HUES48 (cell line): ENCODE results near the gene STK24.
A peak's percentile ranks its signal among the peaks of the same experiment; 100 is the strongest.

Experiments used
- H3K27ac ChIP-seq: one replicate; pipeline ENCODE4 v1.7.0; 2013; ENCODE audit warnings: low read depth, low read length, inconsistent platforms
- H3K27me3 ChIP-seq: 2 replicates; pipeline ENCODE4 v1.6.1; 2013; ENCODE audit warnings: mild to moderate bottlenecking, low read length; ENCODE audit not compliant: control insufficient read depth, insufficient read depth
- H3K36me3 ChIP-seq: 2 replicates; pipeline ENCODE4 v1.6.1; 2013; ENCODE audit warnings: low read length; ENCODE audit not compliant: control insufficient read depth, insufficient read depth
- H3K4me1 ChIP-seq: 2 replicates; pipeline ENCODE4 v1.6.1; 2013; ENCODE audit warnings: mild to moderate bottlenecking, low read length; ENCODE audit not compliant: control insufficient read depth, insufficient read depth
- H3K4me3 ChIP-seq: 2 replicates; pipeline ENCODE4 v1.5.1; 2013; ENCODE audit warnings: mild to moderate bottlenecking, low read depth, low read length
- H3K9ac ChIP-seq: 2 replicates; pipeline ENCODE4 v1.6.1; 2013; ENCODE audit warnings: mild to moderate bottlenecking, low read depth, low read length, moderate library complexity
- H3K9me3 ChIP-seq: 2 replicates; pipeline ENCODE4 v1.6.1; 2013; ENCODE audit warnings: low read length; ENCODE audit not compliant: control insufficient read depth, insufficient read depth

STK24 gene

DNA sequence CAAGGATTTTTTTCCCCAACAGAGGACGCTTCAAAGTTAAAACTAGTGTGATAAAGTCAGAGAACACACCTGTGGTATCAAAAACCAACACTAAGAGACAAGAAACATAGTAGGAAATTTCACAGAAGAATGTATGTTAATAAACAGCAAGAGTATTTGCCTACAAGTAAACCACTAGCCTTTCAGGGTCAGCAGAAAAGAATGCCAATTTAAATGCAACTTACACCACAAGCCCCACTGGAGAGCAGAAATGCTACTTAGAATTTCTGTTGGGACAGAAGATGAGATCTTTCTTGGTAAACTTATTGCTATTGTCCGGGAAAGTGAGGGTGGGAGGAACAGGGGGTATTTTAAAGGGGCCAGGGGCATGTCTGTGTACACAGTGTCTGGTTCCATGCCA lies 68.6 kb downstream of the STK24 start:
- no peaks in the 10 kb centered on the region for H3K27me3 ChIP-seq
- H3K9me3 ChIP-seq = no peaks in the 10 kb centered on the region
- peak overlapping the region; percentile 6 for H3K27ac ChIP-seq
- H3K4me1 ChIP-seq = peaks cover 45% of the 10 kb centered on the region
- H3K4me3 ChIP-seq = no peak overlapping the region
- H3K9ac ChIP-seq = no peak overlapping the region
- peaks cover 14% of the 10 kb centered on the region for H3K36me3 ChIP-seq

DNA sequence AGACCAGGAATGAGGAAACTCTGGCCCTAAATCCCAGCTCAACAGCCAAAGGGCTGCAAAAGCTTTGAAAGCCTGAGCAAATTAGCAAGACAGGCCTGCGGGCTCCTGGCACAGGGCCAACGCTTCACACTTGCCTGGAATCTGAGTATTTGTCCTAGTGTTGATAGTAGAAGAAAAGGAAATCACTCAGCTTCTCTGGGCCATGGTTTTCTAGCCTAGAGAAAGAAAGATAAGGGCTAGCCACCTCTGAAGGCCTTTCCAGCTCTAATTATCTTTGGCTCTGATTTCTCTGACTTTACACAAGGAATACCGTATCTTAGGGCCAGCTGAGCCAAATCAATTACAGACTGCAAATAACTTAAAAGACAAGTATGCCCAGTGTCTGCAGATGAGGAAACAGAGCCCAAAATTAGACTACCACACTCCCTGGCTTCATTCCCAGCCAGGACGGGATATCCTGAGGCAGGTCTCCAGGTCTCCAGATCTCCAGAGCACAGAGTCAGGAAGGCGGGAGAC lies 69.6 kb downstream of the STK24 start:
- Histone ChIP-seq H3K9ac (no peak overlapping the region), H3K4me3 (no peak overlapping the region), H3K4me1 (peaks cover 45% of the 10 kb centered on the region), H3K27ac (peak overlapping the region; percentile 59), H3K27me3 (no peaks in the 10 kb centered on the region), H3K9me3 (no peaks in the 10 kb centered on the region), H3K36me3 (peaks cover 9% of the 10 kb centered on the region)

GRCh38 chr13:98506728-98507230 lies 70.1 kb downstream of the STK24 start:
- peak overlapping the region; percentile 59 for H3K27ac ChIP-seq
- no peak overlapping the region for H3K4me3 ChIP-seq
- H3K9ac ChIP-seq = no peak overlapping the region

DNA sequence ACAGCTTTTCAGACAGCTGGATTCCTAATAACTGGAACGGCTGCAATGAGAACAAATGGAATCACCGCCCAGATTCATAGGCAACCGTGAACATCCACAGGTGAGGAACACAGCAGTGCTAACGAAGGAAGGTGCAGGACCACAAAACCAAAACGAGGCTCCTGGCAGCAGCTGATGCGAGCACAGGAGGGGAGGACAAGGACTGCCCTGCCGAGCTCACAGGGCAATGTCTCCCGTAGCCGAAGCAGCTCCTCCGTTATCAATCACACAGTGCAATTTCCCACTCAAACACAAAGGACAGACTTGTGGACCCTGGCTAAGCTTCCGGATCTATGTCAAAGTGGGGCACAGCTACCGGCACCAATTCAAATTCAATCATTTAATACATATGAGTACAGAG lies 70.6 kb downstream of the STK24 start:
- Histone ChIP-seq H3K27me3 (no peaks in the 10 kb centered on the region), H3K4me3 (no peak overlapping the region), H3K9me3 (no peaks in the 10 kb centered on the region), H3K27ac (no peak overlapping the region), H3K9ac (no peak overlapping the region), H3K4me1 (peaks cover 45% of the 10 kb centered on the region), H3K36me3 (peaks cover 9% of the 10 kb centered on the region)

More at GRCh38 chr13:98506728-98507230, 70.1 kb downstream of the STK24 start:
- Histone ChIP-seq H3K9me3 (no peaks in the 10 kb centered on the region), H3K4me1 (peaks cover 45% of the 10 kb centered on the region), H3K36me3 (peaks cover 9% of the 10 kb centered on the region), H3K27me3 (no peaks in the 10 kb centered on the region)

DNA sequence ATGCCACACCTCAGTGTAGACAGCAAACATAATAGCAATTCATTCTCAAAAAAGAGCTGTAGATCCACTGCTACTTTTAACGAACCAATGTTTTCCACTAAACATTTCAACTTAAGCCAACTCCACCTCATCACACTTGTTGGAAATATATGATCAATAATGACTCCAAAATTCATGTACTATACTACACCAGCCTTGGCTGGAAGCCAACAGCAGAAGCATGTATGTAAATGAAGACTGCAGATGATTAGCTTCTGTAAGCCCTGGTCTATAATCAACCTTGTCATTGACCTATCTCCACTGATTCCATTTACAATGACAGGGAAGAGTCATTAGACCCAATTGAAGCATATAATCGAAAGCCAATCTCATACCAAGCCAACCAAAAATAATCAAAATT lies 71.7 kb downstream of the STK24 start:
- peaks cover 9% of the 10 kb centered on the region for H3K36me3 ChIP-seq
- no peak overlapping the region for H3K27ac ChIP-seq
- no peaks in the 10 kb centered on the region for H3K9me3 ChIP-seq
- H3K4me1 ChIP-seq = peaks cover 45% of the 10 kb centered on the region
- H3K27me3 ChIP-seq = no peaks in the 10 kb centered on the region
- no peak overlapping the region for H3K9ac ChIP-seq
- H3K4me3 ChIP-seq = no peak overlapping the region

DNA sequence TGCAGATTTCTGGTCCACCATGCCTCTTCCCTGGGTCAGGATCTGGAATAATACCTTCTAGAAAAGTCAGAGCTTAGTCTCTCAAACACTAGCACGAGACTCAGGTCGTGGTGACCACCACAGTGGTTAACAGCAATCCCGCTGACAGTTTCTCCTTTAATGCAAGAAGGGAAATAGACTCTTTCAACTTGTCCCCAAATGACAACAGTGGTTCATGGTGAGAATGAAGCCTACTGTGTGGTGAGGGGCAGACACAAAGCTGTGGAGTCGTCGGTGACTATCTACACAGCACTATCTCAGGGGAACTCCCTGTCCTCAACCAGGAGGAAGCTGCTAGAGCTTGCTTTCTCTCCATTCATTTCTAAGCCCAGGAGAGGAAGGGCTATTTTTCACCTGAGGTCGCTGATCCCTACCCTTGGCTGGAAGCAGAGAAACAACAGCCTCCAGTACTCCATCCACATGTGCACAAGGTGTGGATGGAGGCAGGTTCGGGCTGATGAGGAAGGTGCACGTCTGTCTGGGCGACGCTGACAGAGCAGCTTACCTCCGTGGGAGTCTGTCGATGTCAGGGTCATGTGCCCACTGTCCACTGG lies 72.4 kb downstream of the STK24 start:
- no peak overlapping the region for H3K27ac ChIP-seq
- no peaks in the 10 kb centered on the region for H3K9me3 ChIP-seq
- H3K9ac ChIP-seq = no peak overlapping the region
- H3K4me3 ChIP-seq = no peak overlapping the region
- H3K27me3 ChIP-seq = no peaks in the 10 kb centered on the region
- peaks cover 10% of the 10 kb centered on the region for H3K36me3 ChIP-seq
- peaks cover 39% of the 10 kb centered on the region for H3K4me1 ChIP-seq

GRCh38 chr13:98504029-98504351 lies 72.9 kb downstream of the STK24 start:
- Histone ChIP-seq H3K4me3 (no peak overlapping the region), H3K36me3 (peaks cover 13% of the 10 kb centered on the region), H3K9me3 (no peaks in the 10 kb centered on the region), H3K9ac (no peak overlapping the region), H3K27ac (no peak overlapping the region), H3K27me3 (no peaks in the 10 kb centered on the region), H3K4me1 (peaks cover 34% of the 10 kb centered on the region)

DNA sequence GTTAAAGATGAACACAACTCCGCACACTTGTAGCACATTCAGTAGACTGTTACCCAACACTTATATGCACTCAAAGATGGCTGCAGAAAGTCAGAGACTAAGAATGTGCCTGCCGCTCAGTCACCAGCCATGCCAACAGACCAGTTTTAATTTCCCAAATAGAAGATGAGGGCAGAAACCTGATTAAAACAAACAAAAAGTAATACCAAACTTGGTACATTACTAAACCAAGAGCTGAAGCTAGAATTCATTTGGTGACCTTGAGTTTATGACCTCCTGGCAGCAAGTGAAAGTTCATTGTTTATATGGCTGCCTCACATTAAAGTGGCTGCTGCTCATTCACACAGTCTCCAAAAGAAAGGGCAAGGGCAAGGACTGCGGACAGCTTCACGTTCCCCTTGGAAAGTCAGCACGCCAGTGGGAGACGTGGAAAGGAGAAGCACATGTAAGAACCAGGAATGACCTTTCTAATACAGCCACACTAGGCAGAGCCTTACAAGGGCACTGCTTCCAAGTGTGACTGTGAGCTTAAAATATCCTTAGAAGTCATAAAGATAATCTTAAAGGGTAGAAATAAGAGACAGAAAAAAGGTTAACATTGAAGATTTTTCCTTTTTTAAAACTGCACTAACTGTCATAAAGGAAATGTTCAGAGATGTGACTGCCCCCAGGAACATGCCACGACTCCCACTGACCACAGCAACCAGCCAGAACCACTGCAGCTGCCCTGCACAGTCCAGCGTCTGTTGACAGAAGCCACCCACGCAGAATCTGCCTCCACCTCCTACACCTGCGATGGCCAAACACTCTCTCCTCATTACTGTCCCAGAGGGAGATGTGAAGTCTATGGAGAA lies 73.5 kb downstream of the STK24 start:
- Histone ChIP-seq H3K4me1 (peaks cover 28% of the 10 kb centered on the region), H3K36me3 (peaks cover 13% of the 10 kb centered on the region), H3K27me3 (no peaks in the 10 kb centered on the region), H3K4me3 (no peak overlapping the region), H3K9ac (no peak overlapping the region), H3K27ac (no peak overlapping the region), H3K9me3 (no peaks in the 10 kb centered on the region)

GRCh38 chr13:98500963-98501421 lies 75.9 kb downstream of the STK24 start:
- H3K4me3 ChIP-seq = no peak overlapping the region
- peaks cover 13% of the 10 kb centered on the region for H3K36me3 ChIP-seq
- no peak overlapping the region for H3K27ac ChIP-seq
- H3K9ac ChIP-seq = no peak overlapping the region
- H3K4me1 ChIP-seq = peaks cover 20% of the 10 kb centered on the region
- H3K9me3 ChIP-seq = no peaks in the 10 kb centered on the region
- no peaks in the 10 kb centered on the region for H3K27me3 ChIP-seq

DNA sequence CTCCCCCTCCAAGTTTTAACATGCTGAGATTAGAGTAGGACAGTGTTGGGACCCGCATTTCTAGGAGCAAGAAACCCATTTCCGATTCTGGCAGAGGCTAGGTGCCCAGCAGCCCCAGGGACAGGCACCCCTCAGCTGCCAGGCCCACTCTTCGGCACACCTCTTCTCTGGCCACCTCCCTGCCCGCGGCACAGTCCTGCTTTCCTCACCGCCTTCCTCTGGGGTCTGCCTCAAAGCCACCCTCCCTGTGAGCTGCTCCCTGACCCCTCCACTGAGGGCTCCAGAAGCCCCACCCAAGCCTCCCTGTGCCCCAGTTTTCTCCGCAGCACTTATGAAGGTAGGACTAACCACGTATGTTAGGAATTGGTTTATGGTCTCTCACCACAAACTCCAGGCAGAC lies 79.9 kb downstream of the STK24 start:
- Histone ChIP-seq H3K36me3 (peaks cover 4% of the 10 kb centered on the region; the same call in 1 of the 2 replicates), H3K9ac (no peak overlapping the region), H3K4me1 (peaks cover 34% of the 10 kb centered on the region), H3K27me3 (no peaks in the 10 kb centered on the region), H3K9me3 (no peaks in the 10 kb centered on the region), H3K27ac (no peak overlapping the region), H3K4me3 (no peak overlapping the region)

- Histone ChIP-seq H3K9me3 (no peaks in the 10 kb centered on the region), H3K36me3 (peaks cover 4% of the 10 kb centered on the region; the same call in 1 of the 2 replicates), H3K4me3 (no peak overlapping the region), H3K27ac (no peak overlapping the region), H3K9ac (no peak overlapping the region), H3K27me3 (no peaks in the 10 kb centered on the region), H3K4me1 (peaks cover 35% of the 10 kb centered on the region)
Observed at GRCh38 chr13:98496479-98496791, 80.5 kb downstream of the STK24 start.
